Natural killer cell (primary cell): ENCODE results near the gene STAB2. TPM values are rescaled to one million over a fixed set of nuclear protein-coding genes. Genes with fewer than 3 reads are reported as not detected.

Experiments
- ATAC-seq, 3 donors: fragments of 150-1000 bp in 2 of 3; fragments of 200-7000 bp in 1 of 3; cut with Tn5 transposase; 1 replicate in 1 of 3; 2 replicates in 2 of 3; pipeline ENCODE4 v1.10.0; 2021; ENCODE audit warnings: mild to moderate bottlenecking in 2 of 3, moderate library complexity in 2 of 3
- DNase-seq, 2 donors: peaks; one replicate each; pipeline versions ENCODE4 v3.0.0 to v3.0.0-alpha.2; 2013 to 2021; ENCODE audit warnings: mixed read lengths in 1 of 2
- H3K27ac ChIP-seq: one replicate; pipeline ENCODE4 v1.5.1; 2013; ENCODE audit warnings: mild to moderate bottlenecking, low read length
- H3K27me3 ChIP-seq: one replicate; pipeline ENCODE4 v1.6.1; 2013; ENCODE audit warnings: low read length; ENCODE audit not compliant: control insufficient read depth, insufficient read depth
- H3K36me3 ChIP-seq: one replicate; pipeline ENCODE4 v1.6.1; 2013; ENCODE audit warnings: low read length; ENCODE audit not compliant: control insufficient read depth, insufficient read depth
- H3K4me1 ChIP-seq: one replicate; pipeline ENCODE4 v1.6.1; 2013; ENCODE audit warnings: low read length; ENCODE audit not compliant: control insufficient read depth, insufficient read depth
- H3K4me3 ChIP-seq: one replicate; pipeline ENCODE4 v1.5.1; 2013; ENCODE audit warnings: low read length
- H3K9me3 ChIP-seq: one replicate; pipeline ENCODE4 v1.6.1; 2013; ENCODE audit warnings: low read length; ENCODE audit not compliant: control insufficient read depth, insufficient read depth
- H3K27ac Mint-ChIP-seq, 2 donors: one replicate each; pipeline ENCODE4 v1.8.0; 2022; ENCODE audit warnings: mild to moderate bottlenecking in 2 of 2, mixed read lengths in 2 of 2, moderate library complexity in 1 of 2
- H3K27me3 Mint-ChIP-seq, 2 donors: one replicate each; pipeline ENCODE4 v1.8.0; 2022; ENCODE audit warnings: low read depth in 2 of 2, mixed read lengths in 2 of 2
- H3K36me3 Mint-ChIP-seq: one replicate; pipeline ENCODE4 v1.8.0; 2022; ENCODE audit warnings: mixed read lengths
- H3K4me1 Mint-ChIP-seq, 2 donors: one replicate each; pipeline ENCODE4 v1.8.0; 2022; ENCODE audit warnings: mixed read lengths in 2 of 2
- H3K4me3 Mint-ChIP-seq: one replicate; pipeline ENCODE4 v1.8.0; 2022; ENCODE audit warnings: mild to moderate bottlenecking, moderate library complexity, mixed read lengths
- H3K9me3 Mint-ChIP-seq, 2 donors: one replicate each; pipeline ENCODE4 v1.8.0; 2022; ENCODE audit warnings: mixed read lengths in 2 of 2
- CTCF ChIP-seq: fragments of 200-600 bp; IDR thresholded peaks from one replicate; pipeline ENCODE4 v1.8.0; 2022; ENCODE audit warnings: antibody characterized with exemption
- WGBS: methylation state at CpG from one replicate; pipeline ENCODE4 v1.1.7; 2013; ENCODE audit warnings: missing lambda C conversion rate; ENCODE audit not compliant: insufficient coverage; 5-methylcytosine and 5-hydroxymethylcytosine counted together
- intact Hi-C: fragments of 100-400 bp; cut with micrococcal nuclease; formaldehyde crosslinking; loops from one replicate; pipeline ENCODE4 v1.14.2; 2022
- total RNA-seq, 4 donors: library from RNA; stranded (reverse); fragments of 120-200 nt in 1 of 4; gene quantifications; one replicate each; pipeline versions ENCODE4 v1.2.3 to v1.2.4, GENCODE V29; 2013 to 2022

The STAB2 gene
- total RNA-seq, 3 donors from 2014 or later (not counting 1 experiment from before 2014, with no cell fraction given) = not detected

GRCh38 chr12:103596981-103597380 lies 9.9 kb downstream of the STAB2 start:
- Mint-ChIP-seq H3K4me1 (no peaks in the 10 kb centered on the region), H3K36me3 (no peaks in the 10 kb centered on the region), H3K27me3 (peaks cover 4 to 11% of the 10 kb centered on the region in 2 donors), H3K4me3 (no peak overlapping the region), H3K9me3 (no peaks in the 10 kb centered on the region), H3K27ac (no peak overlapping the region)
- no peaks in the 10 kb centered on the region for H3K27me3 ChIP-seq
- H3K4me1 ChIP-seq = no peaks in the 10 kb centered on the region
- no peaks in the 10 kb centered on the region for H3K36me3 ChIP-seq
- ATAC-seq = no peak
- no peak overlapping the region for H3K27ac ChIP-seq
- no peaks in the 10 kb centered on the region for H3K9me3 ChIP-seq
- no peak overlapping the region for H3K4me3 ChIP-seq
- intact Hi-C loops = no loop called here
- TF ChIP-seq CTCF = no peak
- DNase-seq = no peak
- WGBS = 43% methylated on average over 4 of the region's 4 CpGs

- ATAC-seq (no peak), DNase-seq (no peak)
- Histone ChIP-seq H3K27ac (no peak overlapping the region), H3K36me3 (no peaks in the 10 kb centered on the region), H3K4me3 (no peak overlapping the region), H3K4me1 (no peaks in the 10 kb centered on the region), H3K9me3 (no peaks in the 10 kb centered on the region), H3K27me3 (no peaks in the 10 kb centered on the region)
- Mint-ChIP-seq H3K4me1 (no peaks in the 10 kb centered on the region), H3K36me3 (no peaks in the 10 kb centered on the region), H3K27ac (no peak overlapping the region), H3K9me3 (no peaks in the 10 kb centered on the region), H3K4me3 (no peak overlapping the region), H3K27me3 (peaks cover 0 to 1% of the 10 kb centered on the region in 2 donors)
- TF ChIP-seq CTCF = no peak
- intact Hi-C loops = no loop called here
Measured at GRCh38 chr12:103599274-103599673, 12.2 kb downstream of the STAB2 start.

GRCh38 chr12:103600967-103601728 lies 14.1 kb downstream of the STAB2 start:
- H3K36me3 Mint-ChIP-seq = no peaks in the 10 kb centered on the region
- Histone ChIP-seq H3K27ac (no peak overlapping the region), H3K9me3 (no peaks in the 10 kb centered on the region), H3K36me3 (no peaks in the 10 kb centered on the region), H3K27me3 (no peaks in the 10 kb centered on the region), H3K4me1 (no peaks in the 10 kb centered on the region), H3K4me3 (no peak overlapping the region)
- intact Hi-C loops = no loop called here
- H3K27me3 Mint-ChIP-seq = no peaks in the 10 kb centered on the region
- no peak overlapping the region for H3K27ac Mint-ChIP-seq
- DNase-seq (no peak), ATAC-seq (no peak)
- H3K9me3 Mint-ChIP-seq = peaks cover 2 to 3% of the 10 kb centered on the region in 2 donors
- no peak for TF ChIP-seq CTCF
- H3K4me1 Mint-ChIP-seq = no peaks in the 10 kb centered on the region
- 89% methylated on average over 9 of the region's 10 CpGs for WGBS
- H3K4me3 Mint-ChIP-seq = no peak overlapping the region

- peaks cover 0 to 2% of the 10 kb centered on the region in 2 donors for H3K9me3 Mint-ChIP-seq
- 98% methylated on average over 3 of the region's 5 CpGs for WGBS
- H3K4me3 ChIP-seq = no peak overlapping the region
- no peak overlapping the region for H3K27ac Mint-ChIP-seq
- no peak overlapping the region for H3K4me3 Mint-ChIP-seq
- no peak overlapping the region for H3K27ac ChIP-seq
- no peaks in the 10 kb centered on the region for H3K4me1 Mint-ChIP-seq
- TF ChIP-seq CTCF = no peak
- no peaks in the 10 kb centered on the region for H3K36me3 Mint-ChIP-seq
- DNase-seq (no peak), ATAC-seq (no peak)
- no peaks in the 10 kb centered on the region for H3K4me1 ChIP-seq
- H3K27me3 Mint-ChIP-seq = peaks cover 5 to 10% of the 10 kb centered on the region in 2 donors
- intact Hi-C loops = no loop called here
- H3K36me3 ChIP-seq = no peaks in the 10 kb centered on the region
- no peaks in the 10 kb centered on the region for H3K27me3 ChIP-seq
- H3K9me3 ChIP-seq = no peaks in the 10 kb centered on the region
Measured at GRCh38 chr12:103620395-103620794, 33.3 kb downstream of the STAB2 start.
